ENCODE data around the gene PITPNM2. TPM values are rescaled to one million over a fixed set of nuclear protein-coding genes. Genes with fewer than 3 reads are reported as not detected.

The PITPNM2 gene
- total and polyA plus RNA-seq, 9 of the 15 experiments (the other 6 are each of a cell fraction or from before 2014, with no cell fraction given) = 0.03 to 10.8 (median 2.9) TPM

DNA sequence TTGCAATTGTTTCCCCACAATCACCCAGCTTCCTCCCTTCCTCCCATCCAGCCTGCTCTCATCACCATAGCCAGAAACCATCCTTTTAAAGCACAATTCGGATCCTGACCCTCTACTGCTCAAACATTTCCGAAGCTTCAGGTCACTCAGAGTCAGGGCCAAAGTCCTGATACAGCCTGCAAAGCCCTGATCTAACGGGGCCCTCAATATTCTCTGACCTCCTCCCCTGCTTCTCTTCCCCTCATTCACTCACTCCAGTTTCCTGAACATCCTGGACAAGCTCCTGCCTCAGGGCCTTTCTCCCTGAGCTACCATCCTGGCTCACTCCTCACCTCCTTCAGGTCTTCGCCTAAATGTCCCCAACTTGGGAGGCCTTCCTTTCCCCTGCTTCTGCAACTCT, 46.1 kb downstream of the PITPNM2 start:
- POLR2A ChIA-PET = interaction anchor here (1.2 kb wide), 2 partner anchors 21 to 47 kb away, joined by 3 read pairs; no protein-coding TSS in a partner anchor
- Histone ChIP-seq H3K79me2 (ENCODE audit: control insufficient read depth, insufficient read depth, low read length) (no peaks in the 10 kb centered on the region), H3K9me3 (replicated peaks; ENCODE audit: control insufficient read depth, insufficient read depth, low read depth, low read length) (no peaks in the 10 kb centered on the region), H3K4me2 (ENCODE audit: insufficient read depth, low read length) (no peak overlapping the region), H4K20me1 (replicated peaks; ENCODE audit: control insufficient read depth, insufficient read depth, low read length) (no peaks in the 10 kb centered on the region), H3K4me3 (no peak overlapping the region), H3K4me1 (replicated peaks in 1 of 2; ENCODE audit: control insufficient read depth in 2 of 2, insufficient read depth in 2 of 2, low read length in 2 of 2) (peaks cover 11 to 17% of the 10 kb centered on the region in 2 experiments), H2AFZ (ENCODE audit: low read depth, low read length) (no peak overlapping the region), H3K9ac (ENCODE audit: insufficient read depth in 1 of 2, low read depth in 2 of 2, low read length in 2 of 2) (peak overlapping the region in 1 of 2 experiments; percentile 29; a peak in 1 of 4 replicates), H3K27ac (ENCODE audit: extremely low read depth, low read depth, low read length) (no peak overlapping the region), H3K27me3 (ENCODE audit: control insufficient read depth in 2 of 2, insufficient read depth in 2 of 2, low read length in 2 of 2) (no peaks in the 10 kb centered on the region; a peak in 1 of 5 replicates), H3K36me3 (ENCODE audit: control insufficient read depth, insufficient read depth, low read length) (peaks cover 9% of the 10 kb centered on the region; the same call in 2 of the 3 replicates), H3K9me1 (ENCODE audit: control insufficient read depth, insufficient read depth, low read length) (no peaks in the 10 kb centered on the region)
- FAIRE-seq = no peak
- BruUV-seq (replicated peaks) = no TSS peak
- no peak for ATAC-seq
- 72% methylated on average over 4 of the region's 4 CpGs for WGBS (ENCODE audit: insufficient coverage, low coverage, missing lambda C conversion rate)
- TF ChIP-seq SIRT6 (IDR thresholded peaks at IDR 0.05; ENCODE audit: low read depth, low read length) (no peak), STAT5A (IDR thresholded peaks at IDR 0.05; ENCODE audit: borderline replicate concordance, low read length) (no peak), ZNF445 (CRISPR knock-in tag; IDR thresholded peaks at IDR 0.05; ENCODE audit: low read depth) (no peak), ZNF561 (CRISPR knock-in tag; conservative IDR thresholded peaks at IDR 0.05) (no peak), FUS (optimal IDR thresholded peaks at IDR 0.05; ENCODE audit: low read depth, low read length) (no peak), ELF2 (CRISPR knock-in tag; IDR thresholded peaks at IDR 0.05) (no peak), CBFA2T2 (conservative IDR thresholded peaks at IDR 0.05) (no peak), POU5F1 (IDR thresholded peaks at IDR 0.05; ENCODE audit: borderline replicate concordance, low read depth, low read length, partially characterized antibody) (no peak), NR2C1 (IDR thresholded peaks at IDR 0.05) (no peak), NR2C1 (tag; IDR thresholded peaks at IDR 0.05) (no peak), ZNF140 (CRISPR knock-in tag; IDR thresholded peaks at IDR 0.05) (no peak)
- TF ChIP-seq, protein P1, sequence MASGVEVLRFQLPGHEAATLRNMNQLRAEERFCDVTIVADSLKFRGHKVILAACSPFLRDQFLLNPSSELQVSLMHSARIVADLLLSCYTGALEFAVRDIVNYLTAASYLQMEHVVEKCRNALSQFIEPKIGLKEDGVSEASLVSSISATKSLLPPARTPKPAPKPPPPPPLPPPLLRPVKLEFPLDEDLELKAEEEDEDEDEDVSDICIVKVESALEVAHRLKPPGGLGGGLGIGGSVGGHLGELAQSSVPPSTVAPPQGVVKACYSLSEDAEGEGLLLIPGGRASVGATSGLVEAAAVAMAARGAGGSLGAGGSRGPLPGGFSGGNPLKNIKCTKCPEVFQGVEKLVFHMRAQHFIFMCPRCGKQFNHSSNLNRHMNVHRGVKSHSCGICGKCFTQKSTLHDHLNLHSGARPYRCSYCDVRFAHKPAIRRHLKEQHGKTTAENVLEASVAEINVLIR (CRISPR knock-in tag; IDR thresholded peaks at IDR 0.05) = no peak
- TF ChIP-seq, protein P2, sequence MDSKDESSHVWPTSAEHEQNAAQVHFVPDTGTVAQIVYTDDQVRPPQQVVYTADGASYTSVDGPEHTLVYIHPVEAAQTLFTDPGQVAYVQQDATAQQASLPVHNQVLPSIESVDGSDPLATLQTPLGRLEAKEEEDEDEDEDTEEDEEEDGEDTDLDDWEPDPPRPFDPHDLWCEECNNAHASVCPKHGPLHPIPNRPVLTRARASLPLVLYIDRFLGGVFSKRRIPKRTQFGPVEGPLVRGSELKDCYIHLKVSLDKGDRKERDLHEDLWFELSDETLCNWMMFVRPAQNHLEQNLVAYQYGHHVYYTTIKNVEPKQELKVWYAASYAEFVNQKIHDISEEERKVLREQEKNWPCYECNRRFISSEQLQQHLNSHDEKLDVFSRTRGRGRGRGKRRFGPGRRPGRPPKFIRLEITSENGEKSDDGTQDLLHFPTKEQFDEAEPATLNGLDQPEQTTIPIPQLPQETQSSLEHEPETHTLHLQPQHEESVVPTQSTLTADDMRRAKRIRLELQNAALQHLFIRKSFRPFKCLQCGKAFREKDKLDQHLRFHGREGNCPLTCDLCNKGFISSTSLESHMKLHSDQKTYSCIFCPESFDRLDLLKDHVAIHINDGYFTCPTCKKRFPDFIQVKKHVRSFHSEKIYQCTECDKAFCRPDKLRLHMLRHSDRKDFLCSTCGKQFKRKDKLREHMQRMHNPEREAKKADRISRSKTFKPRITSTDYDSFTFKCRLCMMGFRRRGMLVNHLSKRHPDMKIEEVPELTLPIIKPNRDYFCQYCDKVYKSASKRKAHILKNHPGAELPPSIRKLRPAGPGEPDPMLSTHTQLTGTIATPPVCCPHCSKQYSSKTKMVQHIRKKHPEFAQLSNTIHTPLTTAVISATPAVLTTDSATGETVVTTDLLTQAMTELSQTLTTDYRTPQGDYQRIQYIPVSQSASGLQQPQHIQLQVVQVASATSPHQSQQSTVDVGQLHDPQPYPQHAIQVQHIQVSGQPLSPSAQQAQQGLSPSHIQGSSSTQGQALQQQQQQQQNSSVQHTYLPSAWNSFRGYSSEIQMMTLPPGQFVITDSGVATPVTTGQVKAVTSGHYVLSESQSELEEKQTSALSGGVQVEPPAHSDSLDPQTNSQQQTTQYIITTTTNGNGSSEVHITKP (IDR thresholded peaks at IDR 0.05; ENCODE audit: partially characterized antibody) = no peak
- TF ChIP-seq, protein P3, sequence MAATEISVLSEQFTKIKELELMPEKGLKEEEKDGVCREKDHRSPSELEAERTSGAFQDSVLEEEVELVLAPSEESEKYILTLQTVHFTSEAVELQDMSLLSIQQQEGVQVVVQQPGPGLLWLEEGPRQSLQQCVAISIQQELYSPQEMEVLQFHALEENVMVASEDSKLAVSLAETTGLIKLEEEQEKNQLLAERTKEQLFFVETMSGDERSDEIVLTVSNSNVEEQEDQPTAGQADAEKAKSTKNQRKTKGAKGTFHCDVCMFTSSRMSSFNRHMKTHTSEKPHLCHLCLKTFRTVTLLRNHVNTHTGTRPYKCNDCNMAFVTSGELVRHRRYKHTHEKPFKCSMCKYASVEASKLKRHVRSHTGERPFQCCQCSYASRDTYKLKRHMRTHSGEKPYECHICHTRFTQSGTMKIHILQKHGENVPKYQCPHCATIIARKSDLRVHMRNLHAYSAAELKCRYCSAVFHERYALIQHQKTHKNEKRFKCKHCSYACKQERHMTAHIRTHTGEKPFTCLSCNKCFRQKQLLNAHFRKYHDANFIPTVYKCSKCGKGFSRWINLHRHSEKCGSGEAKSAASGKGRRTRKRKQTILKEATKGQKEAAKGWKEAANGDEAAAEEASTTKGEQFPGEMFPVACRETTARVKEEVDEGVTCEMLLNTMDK (IDR thresholded peaks at IDR 0.05; ENCODE audit: borderline replicate concordance, insufficient read depth, low read depth, low read length, poor library complexity, severe bottlenecking) = no peak
- in situ Hi-C loops (cut with MboI) (no loop called here), intact Hi-C loops (cut with micrococcal nuclease) (no loop called here)
- CTCF ChIA-PET (ENCODE audit: low intra/inter-chr PET ratio) = no interaction called here
- DNase-seq (ENCODE audit: extremely low read depth in 1 of 4, low spot score in 3 of 4) = no peak

Data from K562 (cell line).